Measurements from ENCODE around the gene KLHDC7A.

The KLHDC7A gene

DNA sequence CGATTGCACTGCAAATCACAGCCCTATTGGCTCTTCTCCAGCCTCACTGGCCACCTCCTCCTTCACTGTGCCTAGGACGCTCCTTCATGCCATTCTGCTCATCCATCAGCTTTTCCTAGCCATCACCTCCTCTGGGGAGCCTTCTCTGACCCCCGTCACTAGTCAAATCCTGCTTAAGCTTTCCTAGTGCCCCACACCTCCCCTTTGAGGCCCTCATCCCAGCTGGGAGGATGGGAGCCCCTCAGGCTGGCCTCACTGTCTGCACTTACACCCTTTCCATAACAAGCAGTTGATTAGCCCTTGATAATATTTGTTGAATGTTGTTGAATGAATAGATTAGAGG lies 50.7 kb downstream of the KLHDC7A start:
- no peak for DNase-seq (ENCODE audit: low read depth in 1 of 2, low spot score in 1 of 2)
- Histone ChIP-seq H3K27me3 (ENCODE audit: insufficient read depth, poor library complexity, severe bottlenecking) (no peaks in the 10 kb centered on the region), H3K27ac (replicated peaks) (no peak overlapping the region), H3K4me3 (replicated peaks; ENCODE audit: insufficient read depth, low read length) (no peak overlapping the region)
- TF ChIP-seq GABPA (IDR thresholded peaks at IDR 0.05; ENCODE audit: low read depth) (no peak), POLR2AphosphoS5 (IDR thresholded peaks at IDR 0.05; ENCODE audit: low read depth) (no peak), SPI1 (IDR thresholded peaks at IDR 0.05; ENCODE audit: borderline replicate concordance, low read depth) (no peak)
- TF ChIP-seq, protein P1, sequence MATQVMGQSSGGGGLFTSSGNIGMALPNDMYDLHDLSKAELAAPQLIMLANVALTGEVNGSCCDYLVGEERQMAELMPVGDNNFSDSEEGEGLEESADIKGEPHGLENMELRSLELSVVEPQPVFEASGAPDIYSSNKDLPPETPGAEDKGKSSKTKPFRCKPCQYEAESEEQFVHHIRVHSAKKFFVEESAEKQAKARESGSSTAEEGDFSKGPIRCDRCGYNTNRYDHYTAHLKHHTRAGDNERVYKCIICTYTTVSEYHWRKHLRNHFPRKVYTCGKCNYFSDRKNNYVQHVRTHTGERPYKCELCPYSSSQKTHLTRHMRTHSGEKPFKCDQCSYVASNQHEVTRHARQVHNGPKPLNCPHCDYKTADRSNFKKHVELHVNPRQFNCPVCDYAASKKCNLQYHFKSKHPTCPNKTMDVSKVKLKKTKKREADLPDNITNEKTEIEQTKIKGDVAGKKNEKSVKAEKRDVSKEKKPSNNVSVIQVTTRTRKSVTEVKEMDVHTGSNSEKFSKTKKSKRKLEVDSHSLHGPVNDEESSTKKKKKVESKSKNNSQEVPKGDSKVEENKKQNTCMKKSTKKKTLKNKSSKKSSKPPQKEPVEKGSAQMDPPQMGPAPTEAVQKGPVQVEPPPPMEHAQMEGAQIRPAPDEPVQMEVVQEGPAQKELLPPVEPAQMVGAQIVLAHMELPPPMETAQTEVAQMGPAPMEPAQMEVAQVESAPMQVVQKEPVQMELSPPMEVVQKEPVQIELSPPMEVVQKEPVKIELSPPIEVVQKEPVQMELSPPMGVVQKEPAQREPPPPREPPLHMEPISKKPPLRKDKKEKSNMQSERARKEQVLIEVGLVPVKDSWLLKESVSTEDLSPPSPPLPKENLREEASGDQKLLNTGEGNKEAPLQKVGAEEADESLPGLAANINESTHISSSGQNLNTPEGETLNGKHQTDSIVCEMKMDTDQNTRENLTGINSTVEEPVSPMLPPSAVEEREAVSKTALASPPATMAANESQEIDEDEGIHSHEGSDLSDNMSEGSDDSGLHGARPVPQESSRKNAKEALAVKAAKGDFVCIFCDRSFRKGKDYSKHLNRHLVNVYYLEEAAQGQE (IDR thresholded peaks at IDR 0.05; ENCODE audit: insufficient replicate concordance, low read depth), result no peak
- TF ChIP-seq, protein P2, sequence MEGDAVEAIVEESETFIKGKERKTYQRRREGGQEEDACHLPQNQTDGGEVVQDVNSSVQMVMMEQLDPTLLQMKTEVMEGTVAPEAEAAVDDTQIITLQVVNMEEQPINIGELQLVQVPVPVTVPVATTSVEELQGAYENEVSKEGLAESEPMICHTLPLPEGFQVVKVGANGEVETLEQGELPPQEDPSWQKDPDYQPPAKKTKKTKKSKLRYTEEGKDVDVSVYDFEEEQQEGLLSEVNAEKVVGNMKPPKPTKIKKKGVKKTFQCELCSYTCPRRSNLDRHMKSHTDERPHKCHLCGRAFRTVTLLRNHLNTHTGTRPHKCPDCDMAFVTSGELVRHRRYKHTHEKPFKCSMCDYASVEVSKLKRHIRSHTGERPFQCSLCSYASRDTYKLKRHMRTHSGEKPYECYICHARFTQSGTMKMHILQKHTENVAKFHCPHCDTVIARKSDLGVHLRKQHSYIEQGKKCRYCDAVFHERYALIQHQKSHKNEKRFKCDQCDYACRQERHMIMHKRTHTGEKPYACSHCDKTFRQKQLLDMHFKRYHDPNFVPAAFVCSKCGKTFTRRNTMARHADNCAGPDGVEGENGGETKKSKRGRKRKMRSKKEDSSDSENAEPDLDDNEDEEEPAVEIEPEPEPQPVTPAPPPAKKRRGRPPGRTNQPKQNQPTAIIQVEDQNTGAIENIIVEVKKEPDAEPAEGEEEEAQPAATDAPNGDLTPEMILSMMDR (IDR thresholded peaks at IDR 0.05; ENCODE audit: insufficient read depth, low read length), result no peak

DNA sequence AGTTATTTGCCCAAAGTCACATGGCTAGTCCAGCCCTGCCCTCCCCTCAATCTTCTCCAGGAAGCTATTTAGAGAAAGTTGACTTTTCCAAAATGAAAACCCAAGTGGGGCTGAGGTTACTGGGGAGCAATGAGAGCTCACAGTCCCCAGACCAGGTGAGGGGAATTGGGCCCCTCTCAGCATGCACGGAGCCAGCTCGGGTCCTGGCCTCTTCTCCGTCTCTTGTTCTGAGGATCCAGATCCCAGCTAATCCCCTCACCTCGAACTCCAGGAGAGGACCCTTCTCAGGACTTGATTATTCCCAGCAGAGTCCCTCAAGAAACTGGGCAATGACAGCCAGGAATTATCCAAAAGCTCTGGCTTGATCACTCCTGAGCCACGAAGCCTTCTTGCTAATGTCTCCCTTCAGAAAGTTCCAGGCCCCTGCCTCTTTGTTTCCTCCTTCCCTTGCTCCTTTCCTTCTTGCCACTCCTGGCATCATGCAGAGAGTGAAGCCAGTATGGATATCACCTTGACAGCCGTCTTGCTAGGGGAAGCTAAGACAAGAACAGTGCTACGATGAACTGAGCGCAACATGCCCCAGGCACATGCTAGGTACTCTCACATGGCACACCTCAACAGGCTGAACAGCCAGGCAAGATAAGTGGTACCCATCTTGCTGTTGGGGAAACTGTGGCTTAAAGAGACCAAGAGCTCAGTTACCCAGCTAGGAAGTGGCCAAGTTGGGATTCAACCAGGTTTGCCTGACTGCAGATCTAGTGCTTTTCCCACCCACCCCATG lies 51.9 kb downstream of the KLHDC7A start:
- H3K27me3 ChIP-seq (ENCODE audit: insufficient read depth, poor library complexity, severe bottlenecking), result no peaks in the 10 kb centered on the region
- no peak for DNase-seq (ENCODE audit: low read depth in 1 of 2, low spot score in 1 of 2)
- no peak overlapping the region for H3K4me3 ChIP-seq (replicated peaks; ENCODE audit: insufficient read depth, low read length)
- H3K27ac ChIP-seq (replicated peaks), result no peak overlapping the region
- TF ChIP-seq, protein P1 (IDR thresholded peaks at IDR 0.05; ENCODE audit: insufficient replicate concordance, low read depth), result no peak
- TF ChIP-seq GABPA (IDR thresholded peaks at IDR 0.05; ENCODE audit: low read depth), result no peak
- no peak for TF ChIP-seq SPI1 (IDR thresholded peaks at IDR 0.05; ENCODE audit: borderline replicate concordance, low read depth)
- TF ChIP-seq, protein P2 (IDR thresholded peaks at IDR 0.05; ENCODE audit: insufficient read depth, low read length), result no peak
- no peak for TF ChIP-seq POLR2AphosphoS5 (IDR thresholded peaks at IDR 0.05; ENCODE audit: low read depth)

DNA sequence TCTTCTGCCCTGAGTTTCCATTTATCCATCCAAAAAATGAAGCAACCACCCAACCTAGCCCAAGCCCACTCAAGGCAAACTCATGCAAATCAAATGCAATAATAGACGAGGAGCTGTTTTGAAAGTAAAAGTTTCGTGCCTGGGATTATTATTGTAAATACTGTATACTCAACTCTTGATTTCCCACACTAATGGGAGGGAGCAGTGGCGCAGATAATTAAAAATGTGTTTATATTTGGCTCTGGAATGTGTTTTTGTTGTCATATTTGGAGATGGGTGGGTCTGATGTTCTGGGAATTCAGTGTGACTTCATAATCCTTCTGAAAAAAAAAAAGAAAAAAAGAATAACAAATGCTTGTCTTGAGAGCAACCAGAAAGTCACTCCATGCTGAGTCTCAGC lies 52.5 kb downstream of the KLHDC7A start:
- TF ChIP-seq, protein P1 (IDR thresholded peaks at IDR 0.05; ENCODE audit: insufficient replicate concordance, low read depth), result no peak
- TF ChIP-seq SPI1 (IDR thresholded peaks at IDR 0.05; ENCODE audit: borderline replicate concordance, low read depth) (no peak), POLR2AphosphoS5 (IDR thresholded peaks at IDR 0.05; ENCODE audit: low read depth) (no peak), GABPA (IDR thresholded peaks at IDR 0.05; ENCODE audit: low read depth) (no peak)
- TF ChIP-seq, protein P2 (IDR thresholded peaks at IDR 0.05; ENCODE audit: insufficient read depth, low read length), result no peak
- H3K4me3 ChIP-seq (replicated peaks; ENCODE audit: insufficient read depth, low read length), result no peak overlapping the region

More for the DNA sequence above, 52.5 kb downstream of the KLHDC7A start:
- Histone ChIP-seq H3K27me3 (ENCODE audit: insufficient read depth, poor library complexity, severe bottlenecking) (no peaks in the 10 kb centered on the region), H3K27ac (replicated peaks) (no peak overlapping the region)
- DNase-seq (ENCODE audit: low read depth in 1 of 2, low spot score in 1 of 2), result no peak
